ENCODE data around the gene LYZL4.

The LYZL4 gene, protein sequence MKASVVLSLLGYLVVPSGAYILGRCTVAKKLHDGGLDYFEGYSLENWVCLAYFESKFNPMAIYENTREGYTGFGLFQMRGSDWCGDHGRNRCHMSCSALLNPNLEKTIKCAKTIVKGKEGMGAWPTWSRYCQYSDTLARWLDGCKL

DNA sequence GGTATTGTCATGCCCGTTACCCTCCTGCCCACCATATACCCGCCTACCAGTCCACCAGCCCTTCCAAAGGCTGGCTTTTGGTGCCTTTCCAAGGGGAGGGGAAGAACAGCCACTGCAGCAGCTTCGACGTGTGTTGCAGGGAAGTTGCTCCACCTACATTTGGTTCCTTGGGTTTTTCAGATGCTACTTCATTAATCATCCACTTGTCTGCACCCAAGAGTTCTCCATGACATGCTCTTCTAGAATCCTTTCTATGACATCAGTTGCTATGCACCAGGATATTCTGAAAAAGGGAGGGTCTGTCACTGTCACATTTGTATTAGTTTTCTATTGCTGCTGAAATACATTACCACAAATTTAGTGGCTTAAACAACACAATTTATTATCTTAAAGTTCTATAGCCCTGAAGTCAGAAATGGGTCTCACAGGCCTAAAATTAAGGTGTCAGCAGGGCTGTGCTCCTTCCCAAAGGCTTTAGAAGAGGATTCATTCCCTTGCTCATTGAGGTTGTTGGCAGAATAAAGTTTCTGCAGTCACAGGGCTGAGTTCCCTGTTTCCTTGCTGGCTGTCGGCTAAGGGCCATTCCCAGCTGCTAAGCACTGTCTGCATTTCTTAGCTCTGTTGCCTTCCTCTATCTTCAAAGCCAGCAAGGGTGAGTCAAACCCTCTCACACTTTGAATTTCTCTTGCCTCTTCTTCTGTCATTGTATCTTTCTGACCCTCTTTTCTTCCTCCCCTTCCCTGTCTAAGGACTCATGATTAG, at the start of gene LYZL4:
Gene LYZL4, minus strand, starts transcription at position 241 of the 762 bp plus-strand sequence. CDS start 3,359 bp downstream, outside the sequence.
- no peaks in the 10 kb centered on the region for H3K79me2 ChIP-seq (ENCODE audit: insufficient read depth, low read length)
- no peak within 1 kb of the TSS for H3K9ac ChIP-seq (ENCODE audit: low read depth, low read length)
- no peaks in the 10 kb centered on the region for H3K4me1 ChIP-seq (ENCODE audit: insufficient read depth, low read length)
- no peak within 1 kb of the TSS for H2AFZ ChIP-seq (ENCODE audit: low read depth, low read length)
- DNase-seq = no peak
- H3K27me3 ChIP-seq (ENCODE audit: insufficient read depth, low read length, poor library complexity) = no peaks in the 10 kb centered on the region
- no peaks in the 10 kb centered on the region for H3K36me3 ChIP-seq (ENCODE audit: insufficient read depth, low read length)
- no peak within 1 kb of the TSS for H3K27ac ChIP-seq (ENCODE audit: low read length)
- no peak for ATAC-seq (ENCODE audit: insufficient read depth, low read depth)
- H3K9me3 ChIP-seq (ENCODE audit: insufficient read depth, low read length, severe bottlenecking) = no peaks in the 10 kb centered on the region
- no peak within 1 kb of the TSS for H3K4me3 ChIP-seq (ENCODE audit: low read depth in 1 of 2, low read length in 2 of 2)
- TF ChIP-seq EZH2 (IDR thresholded peaks at IDR 0.05; ENCODE audit: borderline replicate concordance, low read depth, low read length, severe bottlenecking) = no peak
- TF ChIP-seq, protein P1, sequence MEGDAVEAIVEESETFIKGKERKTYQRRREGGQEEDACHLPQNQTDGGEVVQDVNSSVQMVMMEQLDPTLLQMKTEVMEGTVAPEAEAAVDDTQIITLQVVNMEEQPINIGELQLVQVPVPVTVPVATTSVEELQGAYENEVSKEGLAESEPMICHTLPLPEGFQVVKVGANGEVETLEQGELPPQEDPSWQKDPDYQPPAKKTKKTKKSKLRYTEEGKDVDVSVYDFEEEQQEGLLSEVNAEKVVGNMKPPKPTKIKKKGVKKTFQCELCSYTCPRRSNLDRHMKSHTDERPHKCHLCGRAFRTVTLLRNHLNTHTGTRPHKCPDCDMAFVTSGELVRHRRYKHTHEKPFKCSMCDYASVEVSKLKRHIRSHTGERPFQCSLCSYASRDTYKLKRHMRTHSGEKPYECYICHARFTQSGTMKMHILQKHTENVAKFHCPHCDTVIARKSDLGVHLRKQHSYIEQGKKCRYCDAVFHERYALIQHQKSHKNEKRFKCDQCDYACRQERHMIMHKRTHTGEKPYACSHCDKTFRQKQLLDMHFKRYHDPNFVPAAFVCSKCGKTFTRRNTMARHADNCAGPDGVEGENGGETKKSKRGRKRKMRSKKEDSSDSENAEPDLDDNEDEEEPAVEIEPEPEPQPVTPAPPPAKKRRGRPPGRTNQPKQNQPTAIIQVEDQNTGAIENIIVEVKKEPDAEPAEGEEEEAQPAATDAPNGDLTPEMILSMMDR (IDR thresholded peaks at IDR 0.05; ENCODE audit: borderline replicate concordance, extremely low read depth, low read length, poor library complexity, severe bottlenecking) = no peak
- no peaks in the 10 kb centered on the region for H4K20me1 ChIP-seq (ENCODE audit: insufficient read depth, low read length)
- no peak within 1 kb of the TSS for H3K4me2 ChIP-seq (ENCODE audit: insufficient read depth, low read length)

DNA sequence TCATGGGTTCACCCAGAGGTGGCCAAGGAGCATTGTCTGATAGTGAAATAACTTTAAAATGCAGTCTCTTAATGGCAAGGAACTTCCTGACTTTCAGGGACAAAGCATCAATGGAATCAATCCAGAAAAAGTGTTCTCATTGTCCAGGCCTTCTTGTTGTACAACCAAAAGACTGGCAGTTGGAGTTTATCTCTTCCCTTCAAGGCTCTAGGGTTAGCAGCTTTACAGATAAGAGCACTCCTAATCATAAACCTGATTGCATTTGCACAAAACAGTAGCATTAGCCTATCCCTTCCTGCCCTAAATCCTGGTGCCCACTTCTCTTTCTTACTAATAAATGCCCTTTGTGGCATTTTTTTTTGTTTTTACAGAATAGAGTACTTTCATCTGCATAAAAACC, 48.7 kb upstream of the LYZL4 start:
- Histone ChIP-seq H3K4me3 (ENCODE audit: low read depth in 1 of 2, low read length in 2 of 2) (no peak overlapping the region), H4K20me1 (ENCODE audit: insufficient read depth, low read length) (no peaks in the 10 kb centered on the region), H3K4me2 (ENCODE audit: insufficient read depth, low read length) (no peak overlapping the region), H3K9me3 (ENCODE audit: insufficient read depth, low read length, severe bottlenecking) (no peaks in the 10 kb centered on the region), H2AFZ (ENCODE audit: low read depth, low read length) (no peak overlapping the region), H3K36me3 (ENCODE audit: insufficient read depth, low read length) (no peaks in the 10 kb centered on the region), H3K27me3 (ENCODE audit: insufficient read depth, low read length, poor library complexity) (peaks cover 3% of the 10 kb centered on the region), H3K9ac (ENCODE audit: low read depth, low read length) (no peak overlapping the region), H3K27ac (ENCODE audit: low read length) (no peak overlapping the region), H3K4me1 (ENCODE audit: insufficient read depth, low read length) (no peaks in the 10 kb centered on the region), H3K79me2 (ENCODE audit: insufficient read depth, low read length) (no peaks in the 10 kb centered on the region)
- no peak for TF ChIP-seq EZH2 (IDR thresholded peaks at IDR 0.05; ENCODE audit: borderline replicate concordance, low read depth, low read length, severe bottlenecking)
- TF ChIP-seq, protein P1 (IDR thresholded peaks at IDR 0.05; ENCODE audit: borderline replicate concordance, extremely low read depth, low read length, poor library complexity, severe bottlenecking) = no peak
- DNase-seq = no peak
- ATAC-seq (ENCODE audit: insufficient read depth, low read depth) = no peak

DNA sequence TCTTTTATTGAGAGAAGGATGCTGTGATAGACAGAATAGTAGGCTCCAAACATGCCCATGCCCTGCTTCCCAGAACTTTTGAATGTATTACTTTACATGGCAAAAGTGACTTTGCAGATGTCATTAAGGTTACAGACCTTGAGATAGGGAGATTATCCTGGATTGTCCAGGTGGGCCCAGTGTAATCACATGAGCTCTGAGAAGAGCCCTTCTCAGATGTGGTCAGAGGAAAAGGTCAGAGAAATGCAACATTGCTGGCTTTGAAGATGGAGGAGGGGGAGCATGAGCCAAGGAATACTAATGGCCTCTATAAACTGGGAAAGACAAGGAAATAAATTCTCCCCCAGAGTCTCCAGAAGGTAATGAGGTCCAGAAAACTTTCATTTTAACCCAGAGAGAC, 45.8 kb upstream of the LYZL4 start:
- Histone ChIP-seq H3K36me3 (ENCODE audit: insufficient read depth, low read length) (no peaks in the 10 kb centered on the region), H3K4me3 (ENCODE audit: low read depth in 1 of 2, low read length in 2 of 2) (no peak overlapping the region), H3K4me2 (ENCODE audit: insufficient read depth, low read length) (no peak overlapping the region), H3K79me2 (ENCODE audit: insufficient read depth, low read length) (no peaks in the 10 kb centered on the region), H3K27ac (ENCODE audit: low read length) (no peak overlapping the region), H2AFZ (ENCODE audit: low read depth, low read length) (no peak overlapping the region), H3K4me1 (ENCODE audit: insufficient read depth, low read length) (no peaks in the 10 kb centered on the region), H3K27me3 (ENCODE audit: insufficient read depth, low read length, poor library complexity) (peaks cover 3% of the 10 kb centered on the region), H3K9me3 (ENCODE audit: insufficient read depth, low read length, severe bottlenecking) (no peaks in the 10 kb centered on the region), H3K9ac (ENCODE audit: low read depth, low read length) (no peak overlapping the region), H4K20me1 (ENCODE audit: insufficient read depth, low read length) (no peaks in the 10 kb centered on the region)
- DNase-seq = no peak
- ATAC-seq (ENCODE audit: insufficient read depth, low read depth) = no peak
- TF ChIP-seq, protein P1 (IDR thresholded peaks at IDR 0.05; ENCODE audit: borderline replicate concordance, extremely low read depth, low read length, poor library complexity, severe bottlenecking) = no peak
- TF ChIP-seq EZH2 (IDR thresholded peaks at IDR 0.05; ENCODE audit: borderline replicate concordance, low read depth, low read length, severe bottlenecking) = no peak

All from DND-41 (cell line).